GM21528 (cell line): Measurements from ENCODE around the gene CATSPERE.
A peak's percentile ranks its signal among the peaks of the same experiment; 100 is the strongest.
"Not testable (repeated sequence)": the region's sequence is repeated elsewhere in the genome, so short reads cannot be mapped to it uniquely, and the experiment has no call there.

Experiments
- ATAC-seq: cut with Tn5 transposase; IDR thresholded peaks from one replicate; pipeline ENCODE4 v1.9.1; 2021; ENCODE audit warnings: mild to moderate bottlenecking, moderate library complexity; ENCODE audit not compliant: unreplicated experiment, low FRiP score

Gene CATSPERE

DNA sequence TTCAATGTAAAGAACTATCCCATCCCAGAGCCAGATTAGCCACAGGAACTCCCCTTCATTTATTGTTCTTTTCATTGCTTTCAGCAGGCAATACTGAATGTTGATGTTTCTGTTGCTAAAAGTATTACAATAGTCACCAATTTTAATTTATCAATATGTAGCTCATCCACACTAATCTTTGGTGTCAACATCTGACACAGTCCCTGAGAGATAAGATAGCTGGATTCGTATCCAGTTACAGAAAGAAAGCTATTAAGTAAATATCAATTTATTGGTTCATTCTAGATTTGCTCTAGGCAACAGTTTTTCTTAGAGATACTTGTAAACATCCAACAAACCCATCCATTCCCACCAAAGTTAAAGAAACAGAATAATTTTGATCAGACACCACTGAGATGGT, 14.0 kb upstream of the CATSPERE start:
- ATAC-seq = no peak

DNA sequence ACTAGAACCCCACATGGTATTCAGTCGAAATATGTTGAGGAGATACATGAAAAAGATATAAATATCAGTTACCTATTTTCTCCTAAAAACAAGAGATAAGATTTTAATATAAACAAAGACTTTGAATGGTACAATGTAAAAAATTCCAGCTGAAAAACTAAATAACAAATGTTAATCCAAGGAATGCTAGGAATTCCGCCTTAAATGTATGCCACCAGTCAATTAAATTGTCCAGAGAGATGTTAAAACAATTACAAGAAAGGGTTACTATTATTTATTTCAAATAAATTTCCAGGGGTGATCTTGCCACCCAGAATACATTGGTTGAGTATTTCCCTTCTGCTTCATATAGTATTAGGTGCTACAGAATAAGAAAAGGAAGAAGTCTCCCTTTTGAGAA, 13.5 kb upstream of the CATSPERE start:
- no peak for ATAC-seq

DNA sequence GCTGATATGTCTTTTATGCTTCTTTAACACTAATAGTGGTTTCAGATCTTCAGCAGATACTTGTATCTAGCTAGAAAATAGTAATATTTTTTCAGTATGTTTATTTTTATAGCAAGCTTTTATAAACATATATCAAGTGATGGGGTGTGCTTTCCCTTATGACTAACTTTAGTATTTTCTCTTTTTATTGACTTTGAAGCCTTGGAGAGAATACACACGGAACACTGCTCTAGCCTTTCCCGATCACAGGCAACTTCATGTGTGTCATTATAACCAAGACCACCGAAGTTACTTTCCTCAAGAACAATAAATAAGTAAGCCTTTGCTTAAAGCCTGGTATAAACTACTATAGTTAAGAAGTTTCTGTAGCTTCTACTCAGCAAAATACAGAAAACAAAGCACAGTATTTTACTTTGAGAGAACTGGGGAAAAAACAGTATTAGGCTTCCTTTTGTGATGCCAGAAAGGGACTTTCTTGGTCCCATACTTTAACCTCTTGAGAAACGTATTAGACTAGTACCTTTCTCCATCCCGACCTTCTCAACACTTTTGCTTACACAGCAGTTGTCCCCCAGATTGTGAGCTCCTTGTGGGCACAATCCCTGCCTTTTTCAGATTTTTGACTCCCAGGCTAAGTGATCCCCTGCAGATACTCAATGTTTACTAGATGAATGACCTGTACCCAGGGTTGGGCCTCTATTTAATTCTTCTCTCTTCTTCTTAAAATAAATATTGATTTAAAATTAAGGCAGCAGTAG, 12.6 kb upstream of the CATSPERE start:
- no peak for ATAC-seq

DNA sequence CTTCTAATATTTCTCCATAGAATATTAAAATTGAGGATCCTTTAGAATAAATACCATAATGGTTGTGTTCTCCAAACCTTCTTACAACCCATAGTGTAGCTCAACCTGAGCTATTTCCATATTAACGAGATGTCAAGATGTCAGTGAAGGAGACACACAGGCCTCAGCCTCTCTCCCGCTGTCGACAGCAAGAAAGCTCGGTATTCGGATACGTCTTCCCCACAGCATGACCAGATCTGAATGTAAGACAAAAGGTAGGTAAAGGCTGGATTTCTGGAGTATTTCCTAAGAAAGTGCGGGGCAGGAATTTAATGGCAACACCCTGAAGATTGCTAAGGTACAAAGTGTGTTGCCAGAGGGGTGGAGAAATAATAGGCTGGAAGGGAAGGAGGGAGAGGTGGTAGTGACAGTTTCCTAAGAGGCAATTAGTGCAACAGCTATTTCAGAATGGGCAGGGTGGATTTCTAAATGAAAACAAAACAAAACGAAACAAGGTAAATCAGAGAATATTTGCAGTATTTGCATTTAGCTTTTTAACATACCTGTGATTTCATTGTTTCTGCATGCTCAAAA, 11.1 kb upstream of the CATSPERE start:
- no peak for ATAC-seq

DNA sequence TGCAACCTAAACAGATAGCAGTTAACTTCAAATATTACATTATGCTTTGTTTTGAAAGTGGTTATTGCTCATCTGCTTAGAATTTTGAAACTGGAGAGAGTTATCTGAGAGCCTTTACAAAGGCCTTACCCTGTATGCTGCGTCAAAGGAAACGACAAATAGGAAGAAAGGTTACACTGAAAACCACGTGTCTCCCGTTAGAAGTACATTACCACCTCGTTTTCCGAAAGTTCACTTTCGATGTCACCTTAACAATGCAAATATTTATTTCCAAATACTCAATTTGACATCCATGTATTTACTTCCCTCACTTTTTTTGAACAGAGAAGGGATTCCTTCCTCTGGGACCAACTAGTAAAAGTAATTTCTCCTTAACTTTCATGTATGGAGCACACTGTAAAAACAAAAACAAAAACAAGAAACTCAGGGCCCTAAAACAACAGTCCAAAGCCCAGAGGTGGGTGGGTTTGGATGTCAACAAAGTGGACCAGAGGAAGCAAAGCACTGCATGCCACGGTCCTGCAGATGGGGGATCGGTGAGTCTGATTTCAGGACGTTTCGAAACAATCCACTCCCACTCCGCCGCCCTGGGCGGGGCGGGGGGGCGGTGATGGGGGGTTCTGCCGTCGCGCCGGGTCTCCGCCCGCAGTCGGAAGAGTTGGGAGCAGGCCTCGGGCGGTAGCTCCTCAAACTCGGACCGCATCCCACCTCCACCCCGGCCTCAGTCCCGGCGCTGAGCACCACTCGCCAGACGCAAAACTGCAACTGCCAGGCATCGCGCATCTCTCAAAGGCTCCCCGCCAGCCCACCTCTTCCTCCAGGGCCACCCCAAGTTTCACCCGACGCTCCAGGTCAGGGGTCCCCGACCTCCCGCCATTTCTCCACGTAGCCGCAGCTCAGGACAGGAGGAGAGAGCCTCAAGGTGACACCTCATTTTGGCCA, 10.2 kb upstream of the CATSPERE start:
- ATAC-seq = peak; percentile 19

DNA sequence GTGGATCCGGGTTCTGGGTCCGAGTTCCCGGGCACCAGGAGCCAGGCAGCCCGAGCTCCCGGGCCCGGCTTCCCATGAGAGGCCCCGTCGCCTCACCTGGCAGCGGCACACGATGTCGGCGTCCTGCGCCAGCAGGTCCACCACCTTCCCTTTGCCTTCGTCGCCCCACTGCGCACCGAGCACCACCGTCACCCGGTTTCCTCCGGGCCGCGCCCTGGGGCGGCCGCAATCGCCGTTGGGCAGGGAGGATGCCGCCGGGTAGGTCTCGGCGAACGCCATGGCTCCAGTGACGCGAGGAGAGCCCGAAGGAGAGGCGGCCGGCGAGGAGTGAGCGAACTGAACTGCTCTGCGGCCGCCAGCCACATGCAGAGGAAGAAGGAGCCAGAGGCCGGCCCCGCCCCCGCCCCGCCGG, 9.5 kb upstream of the CATSPERE start, which contains the start of gene ADSS2:
TSS of gene ADSS2 (minus strand) at position 371 of the 412 bp plus-strand sequence. CDS start at position 279, 92 bp downstream.
- ATAC-seq = peak; percentile 36

DNA sequence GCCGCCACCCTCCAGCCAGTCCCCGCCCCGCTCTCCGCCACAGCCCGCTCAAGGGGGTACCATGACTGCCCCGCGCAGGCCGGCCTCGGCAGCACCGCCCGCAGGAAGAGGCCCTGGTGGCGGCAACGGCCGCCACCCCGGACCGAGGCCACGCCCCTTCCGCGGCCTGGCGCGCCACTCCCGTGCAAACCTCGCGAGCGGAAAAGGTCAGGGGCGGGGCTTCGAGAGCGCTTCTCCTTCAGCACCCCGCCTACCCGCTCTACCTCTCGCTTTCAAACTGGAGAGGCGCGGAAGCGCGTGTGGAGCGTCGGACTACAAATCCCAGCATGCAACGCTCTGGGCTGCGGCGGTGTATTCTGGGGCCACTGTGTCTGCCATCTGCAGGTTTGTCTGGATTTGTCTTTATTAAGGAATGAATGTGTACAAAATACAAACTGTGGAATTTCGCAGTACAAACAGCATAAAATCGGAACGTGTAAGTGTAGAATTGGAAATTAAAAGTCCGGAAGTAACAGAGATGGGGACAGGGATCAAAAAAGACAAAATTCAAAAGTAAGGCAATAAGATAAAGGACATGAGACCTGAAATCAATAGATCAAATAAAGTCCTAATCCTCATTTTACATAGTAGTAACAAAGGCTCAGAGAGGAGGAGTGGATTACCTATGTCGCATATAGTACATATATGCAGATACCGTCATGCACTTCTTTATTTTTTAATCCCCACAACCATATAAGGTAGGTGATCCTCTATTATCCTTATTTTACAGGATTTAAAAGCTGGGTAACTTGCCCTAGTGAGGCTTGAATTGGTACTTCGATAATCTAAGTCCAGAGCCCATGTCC, 8.9 kb upstream of the CATSPERE start:
- ATAC-seq = peak; percentile 94

DNA sequence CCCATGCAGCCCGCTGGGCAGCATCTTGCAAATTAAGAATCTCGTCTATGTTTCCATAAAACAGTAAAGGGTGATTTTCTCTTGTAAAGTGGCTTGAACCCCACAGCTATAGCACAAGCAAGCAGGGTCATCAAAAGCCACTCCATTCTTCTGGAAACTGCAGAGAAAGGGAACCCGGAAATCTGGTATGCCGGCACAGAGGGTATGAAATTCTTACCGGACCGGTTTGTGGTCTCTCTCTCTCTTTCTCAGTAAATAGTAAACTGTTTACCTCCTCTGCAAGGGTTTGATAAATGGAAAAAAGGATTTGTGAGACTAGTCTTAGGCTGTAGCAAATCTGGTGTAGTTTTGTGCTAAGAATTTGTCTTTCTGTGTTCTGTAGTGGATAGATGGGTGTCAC, 6.7 kb upstream of the CATSPERE start:
- ATAC-seq = no peak

DNA sequence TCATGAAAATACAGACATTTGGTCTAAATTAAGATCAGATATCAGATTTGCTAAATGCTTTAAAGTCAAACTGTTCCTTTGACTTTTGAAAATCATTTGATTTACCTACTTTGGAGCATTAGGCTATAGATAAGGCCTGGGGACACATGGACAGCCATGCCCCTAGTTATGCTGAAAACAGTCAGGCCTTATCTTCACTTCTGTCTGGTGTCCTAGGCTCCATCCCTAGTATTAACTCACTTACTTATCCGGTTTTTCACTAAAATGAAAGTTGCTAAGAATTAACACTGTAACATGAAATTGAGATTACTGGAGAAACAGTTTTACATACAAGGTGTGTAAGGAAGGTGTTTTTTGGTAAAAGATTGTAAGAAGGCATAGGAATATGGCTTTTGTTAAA, 4.5 kb upstream of the CATSPERE start:
- no peak for ATAC-seq

DNA sequence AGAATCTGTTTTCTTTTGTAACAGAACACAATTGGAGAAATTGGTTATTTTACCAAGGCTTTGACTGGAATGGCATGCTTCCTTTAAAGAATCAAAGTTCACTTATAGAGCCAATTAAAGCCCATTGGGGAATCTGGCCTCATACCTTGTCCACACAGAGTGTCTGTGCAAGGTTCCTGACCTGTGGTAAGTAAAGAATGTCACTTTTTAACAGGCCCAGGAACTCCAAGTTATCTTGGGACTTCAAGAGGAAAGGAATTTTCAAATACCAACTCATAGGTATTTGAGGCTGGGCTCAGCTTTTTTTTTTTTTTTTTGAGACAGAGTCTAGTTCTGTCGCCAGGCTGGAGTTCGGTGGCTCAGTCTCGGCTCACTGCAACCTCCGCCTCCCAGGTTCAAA, 2.3 kb upstream of the CATSPERE start:
- ATAC-seq = no peak

DNA sequence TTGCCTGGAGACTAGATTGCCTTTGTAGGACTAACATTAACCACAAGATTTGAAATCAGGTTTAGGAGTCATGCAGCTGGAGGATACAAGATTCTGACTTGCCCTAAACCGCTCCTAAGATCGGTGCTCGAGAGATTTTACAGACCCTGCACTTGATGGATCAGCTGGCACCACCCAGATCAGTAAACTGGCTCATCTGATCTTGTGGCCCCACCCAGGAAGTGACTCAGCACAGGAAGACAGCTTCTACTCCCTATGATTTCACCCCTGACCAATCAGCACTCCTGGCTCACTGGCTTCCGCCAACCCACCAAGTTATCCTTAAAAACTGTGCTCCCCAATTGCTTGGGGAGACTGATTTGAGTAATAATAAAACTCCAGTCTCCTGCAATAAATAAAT, 876 bp upstream of the CATSPERE start:
- no peak for ATAC-seq

DNA sequence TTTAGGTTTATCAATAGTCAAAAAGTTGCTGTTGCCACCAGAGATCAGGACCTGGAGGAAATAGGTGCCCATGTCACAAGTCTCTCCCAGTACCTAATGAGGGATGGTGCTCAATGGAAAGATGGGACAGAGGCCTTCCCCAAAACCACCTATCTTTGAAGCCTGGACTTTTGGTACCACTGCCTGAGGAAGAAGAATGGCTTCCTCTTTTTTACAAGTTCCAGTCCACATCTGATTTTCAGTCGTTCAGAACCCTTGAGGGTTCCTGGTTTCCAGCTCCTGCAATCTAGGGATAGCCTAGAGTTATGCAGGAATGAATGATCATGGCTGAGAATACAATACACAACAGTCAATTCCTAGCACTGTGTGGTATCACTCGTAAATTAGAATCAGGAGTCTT, 5.7 kb downstream of the CATSPERE start:
- ATAC-seq = no peak

DNA sequence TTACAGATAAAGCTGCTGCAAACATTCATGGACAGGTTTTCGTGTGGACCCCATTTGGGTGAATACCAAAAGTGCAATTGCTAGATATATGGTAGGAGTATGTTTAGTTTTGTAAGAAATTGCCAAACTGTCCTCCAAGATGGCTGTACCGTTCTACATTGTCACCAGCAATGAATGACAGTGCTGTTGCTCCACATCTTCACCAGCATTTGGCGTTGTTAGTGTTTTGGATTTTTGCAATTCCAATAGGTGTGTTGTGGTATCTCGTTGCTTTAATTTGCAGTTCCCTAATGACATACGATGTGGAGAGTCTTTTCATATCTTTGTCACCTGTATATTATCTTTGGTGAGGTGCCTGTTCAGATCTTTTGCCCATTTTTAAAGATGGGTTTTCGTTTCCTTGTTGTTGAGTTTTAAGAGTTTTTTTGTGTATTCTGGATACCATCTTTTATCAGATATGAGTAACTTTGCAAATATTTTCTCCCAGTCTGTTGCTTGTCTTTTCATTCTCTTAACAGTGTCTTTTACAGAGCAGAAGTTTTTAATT, 12.1 kb downstream of the CATSPERE start:
- ATAC-seq = no peak

DNA sequence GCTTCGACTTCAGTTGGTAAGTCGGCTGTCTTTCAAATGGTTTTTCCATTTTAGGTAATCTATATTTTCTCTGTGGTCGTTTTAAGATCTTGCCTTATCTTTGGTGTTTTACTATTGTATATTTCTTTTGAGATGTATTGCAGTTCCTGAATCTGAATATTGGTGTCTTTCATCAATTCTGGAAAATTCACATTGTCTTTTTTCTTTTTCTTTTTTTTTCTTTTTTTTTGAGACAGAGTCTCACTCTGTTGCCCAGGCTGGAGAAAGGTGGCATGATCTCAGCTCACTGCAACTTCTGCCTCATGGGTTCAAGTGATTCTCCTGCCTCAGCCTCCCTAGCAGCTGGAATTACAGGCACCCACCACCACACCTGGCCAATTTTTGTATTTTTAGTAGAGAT, 23.9 kb downstream of the CATSPERE start:
- ATAC-seq = not testable (repeated sequence)

DNA sequence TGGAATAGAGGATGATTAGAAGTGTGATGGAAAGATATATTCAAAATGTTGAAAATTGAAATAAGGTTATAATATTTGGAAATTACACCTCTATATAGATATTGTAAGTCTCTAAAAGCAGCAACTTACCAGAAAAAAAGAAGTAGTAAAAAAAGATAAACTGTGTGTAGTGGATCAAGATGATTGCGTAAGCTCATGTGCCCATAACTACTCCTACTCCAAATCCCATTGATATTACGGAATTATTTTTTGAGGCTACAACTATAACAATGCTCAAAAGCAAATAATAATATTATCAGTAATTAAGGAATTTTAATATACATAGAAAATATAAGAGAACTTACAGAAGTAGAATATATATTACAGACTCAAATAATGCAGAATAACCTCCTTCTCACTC, 33.6 kb downstream of the CATSPERE start:
- no peak for ATAC-seq

DNA sequence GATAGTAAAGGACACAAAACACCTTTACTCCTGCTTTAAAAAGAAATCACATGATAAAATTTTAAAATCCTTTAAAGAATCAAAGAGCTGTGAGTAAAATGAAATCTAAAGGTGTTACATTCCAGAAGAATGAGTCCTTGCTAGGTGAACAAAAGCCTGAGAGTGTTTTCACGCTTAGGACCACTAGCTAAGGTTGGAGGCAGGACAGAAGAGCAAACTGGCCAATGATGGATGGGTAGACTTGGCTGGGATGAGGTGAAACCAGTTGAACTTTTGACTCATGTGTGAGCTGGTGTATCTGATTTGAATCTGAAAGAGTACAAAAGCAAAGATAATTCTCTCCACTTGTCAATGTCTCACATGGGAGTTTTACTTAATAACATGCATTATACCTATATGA, 35.1 kb downstream of the CATSPERE start:
- no peak for ATAC-seq

DNA sequence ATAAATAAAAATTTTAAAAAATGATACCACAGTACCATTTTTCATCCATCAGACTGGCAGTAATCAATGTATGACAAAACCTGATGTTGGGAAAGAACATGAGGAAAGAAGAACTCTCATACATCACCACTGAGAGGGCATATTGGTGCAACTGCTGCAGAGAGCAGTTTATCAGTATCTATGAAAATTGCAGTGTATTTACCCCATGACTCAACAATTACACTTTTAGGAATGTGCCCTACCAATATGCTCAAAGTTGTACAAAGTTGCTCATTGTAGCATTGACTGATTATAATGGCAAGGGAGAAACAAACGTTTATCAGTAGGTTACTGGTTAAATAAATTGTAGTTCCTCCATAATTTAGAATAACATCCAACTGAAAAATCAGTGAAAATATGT, 36.7 kb downstream of the CATSPERE start:
- ATAC-seq = no peak

DNA sequence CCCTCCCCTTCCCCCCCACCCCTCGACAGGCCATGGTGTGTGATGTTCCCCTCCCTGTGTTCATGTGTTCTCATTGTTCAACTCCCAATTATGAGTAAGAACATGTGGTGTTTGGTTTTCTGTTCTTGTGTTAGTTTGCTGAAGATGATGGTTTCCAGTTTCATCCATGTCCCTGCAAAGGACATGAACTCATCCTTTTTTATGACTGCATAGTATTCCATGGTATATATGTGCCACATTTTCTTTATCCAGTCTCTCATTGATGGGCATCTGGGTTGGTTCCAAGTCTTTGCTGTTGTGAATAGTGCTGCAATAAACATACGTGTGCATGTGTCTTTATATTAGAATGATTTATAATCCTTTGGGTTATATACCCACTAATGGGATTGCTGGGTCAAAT, 38.4 kb downstream of the CATSPERE start:
- ATAC-seq = not testable (repeated sequence)

DNA sequence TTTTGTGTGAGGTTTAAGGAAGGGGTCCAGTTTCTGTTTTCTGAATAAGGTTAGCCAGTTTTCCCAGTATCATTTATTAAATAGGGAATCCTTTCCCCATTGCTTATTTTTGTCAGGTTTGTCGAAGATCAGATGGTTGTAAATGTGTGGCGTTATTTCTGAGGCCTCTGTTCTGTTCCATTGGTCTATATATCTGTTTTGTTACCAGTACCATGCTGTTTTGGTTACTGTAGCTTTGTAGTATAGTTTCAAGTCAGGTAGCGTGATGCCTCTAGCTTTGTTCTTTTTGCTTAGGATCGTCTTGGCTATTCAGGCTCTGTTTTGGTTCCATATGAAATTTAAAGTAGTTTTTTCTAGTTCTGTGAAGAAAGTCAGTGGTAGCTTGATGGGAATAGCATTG, 39.4 kb downstream of the CATSPERE start:
- ATAC-seq = not testable (repeated sequence)

DNA sequence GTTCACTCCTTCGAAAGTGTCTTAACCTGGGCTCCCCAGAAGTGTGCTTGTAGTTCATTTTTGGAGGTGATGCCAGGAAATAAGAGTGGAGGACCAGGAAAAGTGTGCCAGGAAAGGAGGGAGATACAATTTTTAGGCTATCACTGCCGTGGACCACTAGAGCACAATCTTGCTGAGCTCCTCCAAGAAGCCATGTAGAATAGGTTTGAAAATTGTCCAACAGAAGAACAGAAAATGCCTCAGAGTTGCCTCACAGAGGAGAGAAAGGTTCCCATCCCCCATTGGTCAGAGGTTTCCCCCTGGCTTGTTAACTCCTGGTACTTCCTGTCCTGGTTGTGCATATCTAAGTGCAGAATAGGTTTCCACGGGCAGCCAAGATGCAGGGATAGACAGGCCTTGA, 41.6 kb downstream of the CATSPERE start:
- no peak for ATAC-seq
